Gastroesophageal sphincter (tissue), 4 donors: Measurements from ENCODE around the gene FBXW12. TPM values are rescaled to one million over a fixed set of nuclear protein-coding genes. Genes with fewer than 3 reads are reported as not detected.
A peak's percentile ranks its signal among the peaks of the same experiment; 100 is the strongest.

Experiments used
- ATAC-seq: fragments of 150-250 bp; one replicate; pipeline ENCODE4 v1.9.1; 2016; ENCODE audit warnings: mild to moderate bottlenecking, moderate library complexity
- H3K27ac ChIP-seq, 4 donors: fragments of 200-600 bp; sonication (generic) in 3 of 4; 1 replicate in 3 of 4; 2 replicates in 1 of 4; pipeline ENCODE4 v1.5.1; 2016 to 2019
- H3K27me3 ChIP-seq: fragments of 200-600 bp; sonication (generic); one replicate; pipeline ENCODE4 v1.5.1; 2019
- H3K36me3 ChIP-seq, 2 donors: fragments of 200-600 bp; sonication (generic); one replicate each; pipeline ENCODE4 v1.5.1; 2019; ENCODE audit warnings: control low read depth in 1 of 2
- H3K4me1 ChIP-seq, 3 donors: fragments of 200-600 bp; sonication (generic); 1 replicate in 2 of 3; 2 replicates in 1 of 3; pipeline ENCODE4 v1.5.1; 2016 to 2019; ENCODE audit warnings: control low read depth in 2 of 3
- H3K4me3 ChIP-seq, 2 donors: fragments of 200-600 bp; sonication (generic); one replicate each; pipeline ENCODE4 v1.5.1; 2019; ENCODE audit warnings: mild to moderate bottlenecking in 1 of 2, moderate library complexity in 1 of 2
- H3K9me3 ChIP-seq, 3 donors: fragments of 200-600 bp; sonication (generic); one replicate each; pipeline ENCODE4 v1.5.1; 2017 to 2019; ENCODE audit warnings: control low read depth in 2 of 3
- CTCF ChIP-seq, 4 experiments: fragments of 200-600 bp in 2 of 4; fragments of 450-650 bp in 2 of 4; sonication (generic) in 1 of 4; IDR thresholded peaks; one replicate each; pipeline ENCODE4 v1.5.1; 2017 to 2019; ENCODE audit warnings: antibody characterized with exemption in 4 of 4, mild to moderate bottlenecking in 2 of 4, moderate library complexity in 2 of 4
- EP300 ChIP-seq: sonication (generic); formaldehyde crosslinking; IDR thresholded peaks from one replicate; pipeline ENCODE4 v1.6.1; 2017; ENCODE audit warnings: antibody characterized with exemption, mild to moderate bottlenecking
- POLR2A ChIP-seq, 2 donors: fragments of 450-650 bp; IDR thresholded peaks; one replicate each; pipeline ENCODE4 v1.6.1; 2017; ENCODE audit warnings: antibody characterized with exemption in 2 of 2, mild to moderate bottlenecking in 2 of 2, moderate library complexity in 1 of 2
- POLR2AphosphoS5 ChIP-seq: sonication (generic); formaldehyde crosslinking; IDR thresholded peaks from one replicate; pipeline ENCODE4 v1.6.1; 2017; ENCODE audit warnings: antibody characterized with exemption
- WGBS, 2 donors: methylation state at CpG; one replicate each; pipeline ENCODE4 v1.1.5; 2018; ENCODE audit warnings: low coverage in 1 of 2; 5-methylcytosine and 5-hydroxymethylcytosine counted together
- total RNA-seq, 4 donors: library from RNA; depleted of rRNA; stranded (reverse); fragments of >200 nt; gene quantifications; one replicate each; pipeline ENCODE4 v1.1.0, GENCODE V29; 2016

FBXW12 gene
- total RNA-seq, 4 donors from 2014 or later: not detected

GRCh38 chr3:48412375-48413001 lies 40.5 kb downstream of the FBXW12 start:
- WGBS, 2 donors: 80 to 87% methylated on average over 3 to 9 of the region's 19 CpGs
- TF ChIP-seq POLR2A (IDR thresholded peaks at IDR 0.05) (no peak), POLR2AphosphoS5 (no peak), EP300 (no peak), CTCF (IDR thresholded peaks at IDR 0.05) (no peak)
- peaks cover 0 to 100% of the 10 kb centered on the region in 2 donors for H3K36me3 ChIP-seq
- peak overlapping the region in 3 of 4 donors; percentile 18 to 92 (median 31) for H3K27ac ChIP-seq
- ATAC-seq: no peak
- H3K4me1 ChIP-seq: peaks cover 0 to 34% (median 0%) of the 10 kb centered on the region in 3 donors
- H3K4me3 ChIP-seq: no peak overlapping the region
- no peaks in the 10 kb centered on the region for H3K27me3 ChIP-seq
- no peaks in the 10 kb centered on the region for H3K9me3 ChIP-seq

- ATAC-seq: no peak
- no peak for TF ChIP-seq POLR2A (IDR thresholded peaks at IDR 0.05)
- TF ChIP-seq EP300: no peak
- no peak for TF ChIP-seq CTCF (IDR thresholded peaks at IDR 0.05)
- TF ChIP-seq POLR2AphosphoS5: no peak
- no peaks in the 10 kb centered on the region for H3K9me3 ChIP-seq
- H3K4me1 ChIP-seq: peaks cover 0 to 34% (median 0%) of the 10 kb centered on the region in 3 donors
- peak overlapping the region in 2 of 4 donors; percentile 18 to 92 for H3K27ac ChIP-seq
- no peaks in the 10 kb centered on the region for H3K27me3 ChIP-seq
- no peak overlapping the region for H3K4me3 ChIP-seq
- 59 to 60% methylated on average over 1 to 6 of the region's 8 CpGs for WGBS, 2 donors
- H3K36me3 ChIP-seq: peaks cover 0 to 100% of the 10 kb centered on the region in 2 donors
Measured at GRCh38 chr3:48413086-48413485, 41.1 kb downstream of the FBXW12 start.

GRCh38 chr3:48413611-48414010 lies 41.6 kb downstream of the FBXW12 start:
- ATAC-seq: no peak
- no CpG with 5 or more reads among the region's 14 CpGs for WGBS, 2 donors
- Histone ChIP-seq H3K27ac (peak overlapping the region in 3 of 4 donors; percentile 18 to 92 (median 49)), H3K27me3 (no peaks in the 10 kb centered on the region), H3K9me3 (no peaks in the 10 kb centered on the region), H3K4me1 (peaks cover 0 to 33% (median 0%) of the 10 kb centered on the region in 3 donors), H3K4me3 (no peak overlapping the region), H3K36me3 (peaks cover 0 to 100% of the 10 kb centered on the region in 2 donors)
- no peak for TF ChIP-seq POLR2A (IDR thresholded peaks at IDR 0.05)
- TF ChIP-seq EP300: no peak
- no peak for TF ChIP-seq POLR2AphosphoS5
- no peak for TF ChIP-seq CTCF (IDR thresholded peaks at IDR 0.05)

- Histone ChIP-seq H3K36me3 (peaks cover 0 to 100% of the 10 kb centered on the region in 2 donors), H3K4me1 (peaks cover 0 to 28% (median 0%) of the 10 kb centered on the region in 3 donors), H3K27ac (peak overlapping the region in 3 of 4 donors; percentile 18 to 92 (median 49)), H3K27me3 (no peaks in the 10 kb centered on the region), H3K9me3 (no peaks in the 10 kb centered on the region), H3K4me3 (no peak overlapping the region)
- WGBS, 2 donors: 72 to 96% methylated on average over 4 to 10 of the region's 25 CpGs
- peak; percentile 52 for ATAC-seq
- TF ChIP-seq EP300 (no peak), CTCF (IDR thresholded peaks at IDR 0.05) (no peak), POLR2AphosphoS5 (no peak), POLR2A (IDR thresholded peaks at IDR 0.05) (no peak)
Measured at GRCh38 chr3:48414376-48415250, 42.6 kb downstream of the FBXW12 start.
